Nucleus accumbens (tissue), 56 donors: ENCODE results near the gene ZMYND8.
"Not testable (repeated sequence)": the region's sequence is repeated elsewhere in the genome, so short reads cannot be mapped to it uniquely, and the experiment has no call there.

Source experiments
- DNase-seq, 56 donors: peaks; one replicate each; lab custom pipeline; 2025; lab: John Stamatoyannopoulos, UW

ZMYND8 gene

GRCh38 chr20:47315339-47316056 is 41.0 kb downstream of the ZMYND8 start:
- DNase-seq: no peak

GRCh38 chr20:47314647-47315338 is 41.7 kb downstream of the ZMYND8 start:
- DNase-seq: no peak

GRCh38 chr20:47311967-47312681 is 44.4 kb downstream of the ZMYND8 start:
- no peak for DNase-seq

- no peak for DNase-seq
These were observed 45.3 kb downstream of the ZMYND8 start for GRCh38 chr20:47311211-47311610.

- DNase-seq: no peak
These were observed 45.8 kb downstream of the ZMYND8 start for GRCh38 chr20:47310729-47311128.

- no peak for DNase-seq
These were observed 46.6 kb downstream of the ZMYND8 start for GRCh38 chr20:47309806-47310426.

- DNase-seq: no peak
These were observed 47.1 kb downstream of the ZMYND8 start for GRCh38 chr20:47309394-47309793.

GRCh38 chr20:47307569-47307968 is 48.9 kb downstream of the ZMYND8 start:
- not testable (repeated sequence) for DNase-seq

- no peak for DNase-seq
These were observed 49.6 kb downstream of the ZMYND8 start for GRCh38 chr20:47306755-47307370.

GRCh38 chr20:47306095-47306494 is 50.4 kb downstream of the ZMYND8 start:
- DNase-seq: no peak

- no peak for DNase-seq
These were observed 50.8 kb downstream of the ZMYND8 start for GRCh38 chr20:47305667-47306066.

- no peak for DNase-seq
These were observed 52.2 kb downstream of the ZMYND8 start for GRCh38 chr20:47304287-47304686.

- DNase-seq: no peak
These were observed 52.8 kb downstream of the ZMYND8 start for GRCh38 chr20:47303736-47304135.

GRCh38 chr20:47300071-47300470 is 56.4 kb downstream of the ZMYND8 start:
- DNase-seq: no peak

- DNase-seq: no peak
These were observed 57.9 kb downstream of the ZMYND8 start for GRCh38 chr20:47298624-47299023.

- no peak for DNase-seq
These were observed 58.8 kb downstream of the ZMYND8 start for GRCh38 chr20:47297746-47298145.

- DNase-seq: peak in 6 of 56 donors; percentile 6 to 41 (median 18)
These were observed 59.5 kb downstream of the ZMYND8 start for GRCh38 chr20:47296950-47297349.

GRCh38 chr20:47295921-47296426 is 60.5 kb downstream of the ZMYND8 start:
- peak in 23 of 56 donors; percentile 10 to 69 (median 34) for DNase-seq

GRCh38 chr20:47295129-47295813 is 61.2 kb downstream of the ZMYND8 start:
- no peak for DNase-seq

- DNase-seq: no peak
These were observed 62.9 kb downstream of the ZMYND8 start for GRCh38 chr20:47293631-47294030.
